ENCODE data around the gene RCAN1. TPM values are rescaled to one million over a fixed set of nuclear protein-coding genes. Genes with fewer than 3 reads are reported as not detected.
"Not testable (repeated sequence)": the region's sequence is repeated elsewhere in the genome, so short reads cannot be mapped to it uniquely, and the experiment has no call there.

Gene RCAN1
- total and polyA plus RNA-seq, 3 donors from 2014 or later: 16.7 to 21.9 (median 20.6) TPM

GRCh38 chr21:34571994-34572393, 42.9 kb downstream of the RCAN1 start:
- H3K36me3 ChIP-seq (ENCODE audit: low read depth, missing control alignments): no peaks in the 10 kb centered on the region
- no peak overlapping the region for H3K4me3 ChIP-seq
- TF ChIP-seq, protein P1, sequence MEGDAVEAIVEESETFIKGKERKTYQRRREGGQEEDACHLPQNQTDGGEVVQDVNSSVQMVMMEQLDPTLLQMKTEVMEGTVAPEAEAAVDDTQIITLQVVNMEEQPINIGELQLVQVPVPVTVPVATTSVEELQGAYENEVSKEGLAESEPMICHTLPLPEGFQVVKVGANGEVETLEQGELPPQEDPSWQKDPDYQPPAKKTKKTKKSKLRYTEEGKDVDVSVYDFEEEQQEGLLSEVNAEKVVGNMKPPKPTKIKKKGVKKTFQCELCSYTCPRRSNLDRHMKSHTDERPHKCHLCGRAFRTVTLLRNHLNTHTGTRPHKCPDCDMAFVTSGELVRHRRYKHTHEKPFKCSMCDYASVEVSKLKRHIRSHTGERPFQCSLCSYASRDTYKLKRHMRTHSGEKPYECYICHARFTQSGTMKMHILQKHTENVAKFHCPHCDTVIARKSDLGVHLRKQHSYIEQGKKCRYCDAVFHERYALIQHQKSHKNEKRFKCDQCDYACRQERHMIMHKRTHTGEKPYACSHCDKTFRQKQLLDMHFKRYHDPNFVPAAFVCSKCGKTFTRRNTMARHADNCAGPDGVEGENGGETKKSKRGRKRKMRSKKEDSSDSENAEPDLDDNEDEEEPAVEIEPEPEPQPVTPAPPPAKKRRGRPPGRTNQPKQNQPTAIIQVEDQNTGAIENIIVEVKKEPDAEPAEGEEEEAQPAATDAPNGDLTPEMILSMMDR (IDR thresholded peaks at IDR 0.05): no peak
- no peak for TF ChIP-seq POLR2A (IDR thresholded peaks at IDR 0.05)
- WGBS, 2 donors: 77 to 87% methylated on average over 6 to 7 of the region's 7 CpGs
- no peaks in the 10 kb centered on the region for H3K9me3 ChIP-seq
- intact Hi-C loops (cut with DNase I; ENCODE audit: low total_unique reads): no loop called here
- no peaks in the 10 kb centered on the region for H3K4me1 ChIP-seq
- H3K27me3 ChIP-seq: no peaks in the 10 kb centered on the region
- H3K27ac ChIP-seq: no peak overlapping the region
- DNase-seq: no peak

GRCh38 chr21:34570313-34570712, 44.6 kb downstream of the RCAN1 start:
- intact Hi-C loops (cut with DNase I; ENCODE audit: low total_unique reads): no loop called here
- Histone ChIP-seq H3K4me1 (no peaks in the 10 kb centered on the region), H3K36me3 (ENCODE audit: low read depth, missing control alignments) (no peaks in the 10 kb centered on the region), H3K27me3 (no peaks in the 10 kb centered on the region), H3K27ac (no peak overlapping the region), H3K4me3 (no peak overlapping the region), H3K9me3 (no peaks in the 10 kb centered on the region)
- 71 to 83% methylated on average over 3 of the region's 3 CpGs for WGBS, 2 donors
- no peak for DNase-seq
- TF ChIP-seq POLR2A (IDR thresholded peaks at IDR 0.05): no peak
- TF ChIP-seq, protein P1 (IDR thresholded peaks at IDR 0.05): no peak

GRCh38 chr21:34569381-34569979, 45.4 kb downstream of the RCAN1 start:
- WGBS, 2 donors: 92% methylated on average over 4 of the region's 4 CpGs
- DNase-seq: no peak
- Histone ChIP-seq H3K27me3 (no peaks in the 10 kb centered on the region), H3K27ac (no peak overlapping the region), H3K4me3 (no peak overlapping the region), H3K4me1 (no peaks in the 10 kb centered on the region), H3K9me3 (no peaks in the 10 kb centered on the region), H3K36me3 (ENCODE audit: low read depth, missing control alignments) (no peaks in the 10 kb centered on the region)
- intact Hi-C loops (cut with DNase I; ENCODE audit: low total_unique reads): no loop called here
- TF ChIP-seq POLR2A (IDR thresholded peaks at IDR 0.05): no peak
- TF ChIP-seq, protein P1 (IDR thresholded peaks at IDR 0.05): no peak

DNA sequence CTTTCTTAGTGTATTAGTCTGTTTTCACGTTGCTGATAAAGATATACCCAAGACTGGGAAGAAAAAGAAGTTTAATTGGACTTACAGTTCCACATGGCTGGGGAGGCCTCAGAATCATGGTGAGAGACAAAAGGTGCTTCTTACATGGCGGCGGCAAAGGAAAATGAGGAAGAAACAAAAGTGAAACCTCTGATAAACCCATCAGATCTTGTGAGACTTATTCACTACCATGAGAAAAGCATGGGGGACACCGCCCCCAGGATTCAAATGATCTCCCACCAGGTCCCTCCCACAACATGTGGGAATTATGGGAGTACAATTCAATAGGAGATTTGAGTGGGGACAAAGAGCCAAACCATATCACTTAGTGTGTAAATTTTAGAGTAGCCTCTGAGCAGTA, 46.1 kb downstream of the RCAN1 start:
- H3K27me3 ChIP-seq; H3K4me3 ChIP-seq; intact Hi-C loops (cut with DNase I; ENCODE audit: low total_unique reads); H3K27ac ChIP-seq; H3K36me3 ChIP-seq (ENCODE audit: low read depth, missing control alignments); DNase-seq; H3K9me3 ChIP-seq; H3K4me1 ChIP-seq: not testable (repeated sequence)
- 86 to 92% methylated on average over 4 of the region's 4 CpGs for WGBS, 2 donors

- H3K4me1 ChIP-seq: no peaks in the 10 kb centered on the region
- no peak overlapping the region for H3K4me3 ChIP-seq
- H3K36me3 ChIP-seq (ENCODE audit: low read depth, missing control alignments): no peaks in the 10 kb centered on the region
- H3K27ac ChIP-seq: no peak overlapping the region
- intact Hi-C loops (cut with DNase I; ENCODE audit: low total_unique reads): no loop called here
- no peaks in the 10 kb centered on the region for H3K27me3 ChIP-seq
- TF ChIP-seq, protein P1 (IDR thresholded peaks at IDR 0.05): no peak
- no peak for TF ChIP-seq POLR2A (IDR thresholded peaks at IDR 0.05)
- H3K9me3 ChIP-seq: no peaks in the 10 kb centered on the region
- 65 to 82% methylated on average over 7 to 10 of the region's 10 CpGs for WGBS, 2 donors
- peak; percentile 67 for DNase-seq
These were observed 47.2 kb downstream of the RCAN1 start for GRCh38 chr21:34567604-34568155.

All from testis (tissue), 3 donors.